ENCODE measurements around the gene DSCAM. TPM values are rescaled to one million over a fixed set of nuclear protein-coding genes. Genes with fewer than 3 reads are reported as not detected.

DSCAM gene
- total RNA-seq, 2 donors from 2014 or later: not detected

GRCh38 chr21:40215941-40216340, 631.0 kb downstream of the DSCAM start:
- Histone ChIP-seq H3K27ac (no peak overlapping the region), H3K27me3 (no peaks in the 10 kb centered on the region), H3K9me3 (no peaks in the 10 kb centered on the region), H3K36me3 (no peaks in the 10 kb centered on the region), H3K4me3 (no peak overlapping the region), H3K4me1 (no peaks in the 10 kb centered on the region)
- DNase-seq (ENCODE audit: low spot score): no peak
- no peak for TF ChIP-seq CTCF (IDR thresholded peaks at IDR 0.05)

- DNase-seq (ENCODE audit: low spot score): no peak
- Histone ChIP-seq H3K36me3 (no peaks in the 10 kb centered on the region), H3K27ac (no peak overlapping the region), H3K4me1 (no peaks in the 10 kb centered on the region), H3K27me3 (no peaks in the 10 kb centered on the region), H3K4me3 (no peak overlapping the region), H3K9me3 (no peaks in the 10 kb centered on the region)
- no peak for TF ChIP-seq CTCF (IDR thresholded peaks at IDR 0.05)
These were observed 636.7 kb downstream of the DSCAM start for GRCh38 chr21:40210251-40210650.

- H3K4me3 ChIP-seq: no peak overlapping the region
- no peak for TF ChIP-seq CTCF (IDR thresholded peaks at IDR 0.05)
- H3K27ac ChIP-seq: no peak overlapping the region
- no peaks in the 10 kb centered on the region for H3K36me3 ChIP-seq
- no peaks in the 10 kb centered on the region for H3K27me3 ChIP-seq
- DNase-seq (ENCODE audit: low spot score): no peak
- no peaks in the 10 kb centered on the region for H3K4me1 ChIP-seq
- H3K9me3 ChIP-seq: no peaks in the 10 kb centered on the region
These were observed 638.0 kb downstream of the DSCAM start for GRCh38 chr21:40208948-40209345.

GRCh38 chr21:40208206-40208947, 638.6 kb downstream of the DSCAM start:
- Histone ChIP-seq H3K27ac (no peak overlapping the region), H3K36me3 (no peaks in the 10 kb centered on the region), H3K9me3 (no peaks in the 10 kb centered on the region), H3K4me3 (no peak overlapping the region), H3K27me3 (no peaks in the 10 kb centered on the region), H3K4me1 (no peaks in the 10 kb centered on the region)
- no peak for DNase-seq (ENCODE audit: low spot score)
- TF ChIP-seq CTCF (IDR thresholded peaks at IDR 0.05): no peak

- no peak for TF ChIP-seq CTCF (IDR thresholded peaks at IDR 0.05)
- Histone ChIP-seq H3K9me3 (no peaks in the 10 kb centered on the region), H3K4me1 (no peaks in the 10 kb centered on the region), H3K36me3 (no peaks in the 10 kb centered on the region), H3K27me3 (no peaks in the 10 kb centered on the region), H3K27ac (no peak overlapping the region), H3K4me3 (no peak overlapping the region)
- DNase-seq (ENCODE audit: low spot score): no peak
These were observed 646.0 kb downstream of the DSCAM start for GRCh38 chr21:40200946-40201345.

- Histone ChIP-seq H3K36me3 (no peaks in the 10 kb centered on the region), H3K27me3 (no peaks in the 10 kb centered on the region), H3K4me1 (no peaks in the 10 kb centered on the region), H3K27ac (no peak overlapping the region), H3K9me3 (no peaks in the 10 kb centered on the region), H3K4me3 (no peak overlapping the region)
- TF ChIP-seq CTCF (IDR thresholded peaks at IDR 0.05): no peak
- no peak for DNase-seq (ENCODE audit: low spot score)
These were observed 646.8 kb downstream of the DSCAM start for GRCh38 chr21:40200126-40200525.

Measured in right atrium auricular region (tissue), 2 donors.